ENCODE measurements around the gene HMGA1. TPM values are rescaled to one million over a fixed set of nuclear protein-coding genes. Genes with fewer than 3 reads are reported as not detected.
A peak's percentile ranks its signal among the peaks of the same experiment; 100 is the strongest.

The HMGA1 gene
- total RNA-seq, 1 donor from 2014 or later, result 355 TPM

DNA sequence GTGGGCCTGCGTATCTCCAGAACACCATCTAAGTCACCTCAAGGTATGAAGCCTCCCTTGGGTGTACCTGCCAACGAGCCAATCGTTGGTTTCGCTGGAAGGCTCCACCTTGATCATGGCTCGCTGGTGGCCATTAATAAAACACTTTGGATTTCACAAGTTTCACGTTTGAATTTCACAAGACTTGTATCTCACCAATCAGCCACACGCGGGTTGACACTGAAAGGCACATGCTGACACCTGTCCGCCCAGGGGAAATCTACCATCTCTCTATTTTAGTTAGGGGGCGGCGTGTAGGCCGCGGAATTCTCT, 586 bp upstream of the HMGA1 start:
- TF ChIP-seq, protein P1, sequence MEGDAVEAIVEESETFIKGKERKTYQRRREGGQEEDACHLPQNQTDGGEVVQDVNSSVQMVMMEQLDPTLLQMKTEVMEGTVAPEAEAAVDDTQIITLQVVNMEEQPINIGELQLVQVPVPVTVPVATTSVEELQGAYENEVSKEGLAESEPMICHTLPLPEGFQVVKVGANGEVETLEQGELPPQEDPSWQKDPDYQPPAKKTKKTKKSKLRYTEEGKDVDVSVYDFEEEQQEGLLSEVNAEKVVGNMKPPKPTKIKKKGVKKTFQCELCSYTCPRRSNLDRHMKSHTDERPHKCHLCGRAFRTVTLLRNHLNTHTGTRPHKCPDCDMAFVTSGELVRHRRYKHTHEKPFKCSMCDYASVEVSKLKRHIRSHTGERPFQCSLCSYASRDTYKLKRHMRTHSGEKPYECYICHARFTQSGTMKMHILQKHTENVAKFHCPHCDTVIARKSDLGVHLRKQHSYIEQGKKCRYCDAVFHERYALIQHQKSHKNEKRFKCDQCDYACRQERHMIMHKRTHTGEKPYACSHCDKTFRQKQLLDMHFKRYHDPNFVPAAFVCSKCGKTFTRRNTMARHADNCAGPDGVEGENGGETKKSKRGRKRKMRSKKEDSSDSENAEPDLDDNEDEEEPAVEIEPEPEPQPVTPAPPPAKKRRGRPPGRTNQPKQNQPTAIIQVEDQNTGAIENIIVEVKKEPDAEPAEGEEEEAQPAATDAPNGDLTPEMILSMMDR (conservative IDR thresholded peaks at IDR 0.05), result no peak
- Mint-ChIP-seq H3K4me1 (ENCODE audit: unreplicated experiment) (peaks cover 21% of the 10 kb centered on the region), H3K9me3 (no peaks in the 10 kb centered on the region), H3K27ac (peak overlapping the region; percentile 99), H3K27me3 (no peaks in the 10 kb centered on the region), H3K36me3 (peaks cover 3% of the 10 kb centered on the region), H3K4me3 (peak overlapping the region; percentile 88)
- DNase-seq (ENCODE audit: extremely low spot score, unreplicated experiment), result no peak

DNA sequence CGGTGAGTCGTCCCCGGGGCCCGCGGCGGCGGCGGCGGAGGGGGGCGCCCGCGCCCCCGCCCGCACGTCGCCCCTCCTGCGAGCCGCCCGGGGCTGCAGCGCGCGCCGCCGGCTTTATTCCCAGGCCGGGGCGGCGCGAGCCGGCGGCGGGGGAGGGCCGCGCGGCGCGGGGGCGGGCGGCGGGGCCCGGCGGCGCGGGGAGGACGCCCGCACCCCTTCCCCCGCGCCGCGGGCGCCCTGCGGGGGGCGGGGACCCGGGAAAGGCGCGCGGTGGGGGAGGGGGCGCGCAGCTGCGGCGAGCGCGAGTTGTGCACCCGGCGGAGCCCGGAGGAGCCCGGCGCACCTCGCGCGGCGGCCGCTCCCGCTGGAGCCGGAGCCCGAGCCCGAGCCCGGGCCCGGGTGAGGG, 646 bp downstream of the HMGA1 start:
- no peaks in the 10 kb centered on the region for H3K27me3 Mint-ChIP-seq
- no peak overlapping the region for H3K27ac Mint-ChIP-seq
- peak overlapping the region; percentile 88 for H3K4me3 Mint-ChIP-seq
- no peak for DNase-seq (ENCODE audit: extremely low spot score, unreplicated experiment)
- peaks cover 26% of the 10 kb centered on the region for H3K4me1 Mint-ChIP-seq (ENCODE audit: unreplicated experiment)
- no peaks in the 10 kb centered on the region for H3K9me3 Mint-ChIP-seq
- H3K36me3 Mint-ChIP-seq, result peaks cover 5% of the 10 kb centered on the region
- TF ChIP-seq, protein P1 (conservative IDR thresholded peaks at IDR 0.05), result no peak

DNA sequence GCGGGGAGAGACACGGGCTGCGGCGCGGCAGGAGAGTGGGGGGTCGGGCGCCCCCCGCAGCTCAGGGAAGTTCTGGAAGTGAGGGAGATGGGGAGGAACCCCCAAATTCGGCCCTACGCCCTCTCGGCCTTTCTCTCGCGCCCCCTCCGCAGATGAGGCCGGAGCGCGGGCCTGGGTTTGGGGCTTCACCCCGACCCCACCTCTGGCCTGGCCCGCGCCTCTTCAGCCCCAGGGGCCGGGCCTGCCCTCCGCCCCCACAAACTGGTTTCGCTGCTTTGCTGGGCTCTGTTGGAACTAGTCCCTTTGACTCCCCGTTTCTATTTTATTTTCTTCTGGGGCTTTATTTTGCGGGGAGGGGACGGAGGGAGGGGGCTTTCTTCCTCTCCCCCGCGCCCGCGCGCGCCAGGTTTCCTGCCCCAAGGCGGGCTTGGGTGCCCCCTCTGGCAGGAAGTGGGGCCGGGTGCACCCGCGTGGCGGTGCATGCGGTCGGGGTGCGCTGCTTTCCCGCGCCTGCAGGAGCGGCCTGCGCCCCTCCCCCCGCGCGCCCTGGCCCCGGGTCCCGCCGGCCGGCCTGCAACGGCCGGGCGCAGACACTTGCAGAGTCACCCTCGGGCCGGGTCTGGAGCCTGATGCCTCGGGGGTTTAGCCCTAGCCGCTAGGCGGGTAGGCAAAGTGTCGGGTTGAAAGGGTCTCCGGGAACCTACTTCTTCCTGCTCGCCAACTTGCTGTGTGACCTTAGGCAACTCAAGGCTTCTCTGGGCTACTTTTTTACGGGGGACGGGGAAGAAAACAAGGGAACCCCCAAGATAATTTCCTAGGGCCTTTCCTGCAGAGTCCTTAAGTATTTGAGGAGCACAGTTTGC, 1.3 kb downstream of the HMGA1 start:
- Mint-ChIP-seq H3K4me1 (ENCODE audit: unreplicated experiment) (peaks cover 28% of the 10 kb centered on the region), H3K4me3 (peak overlapping the region; percentile 89)
- TF ChIP-seq, protein P1 (conservative IDR thresholded peaks at IDR 0.05), result peak; percentile 65

DNA sequence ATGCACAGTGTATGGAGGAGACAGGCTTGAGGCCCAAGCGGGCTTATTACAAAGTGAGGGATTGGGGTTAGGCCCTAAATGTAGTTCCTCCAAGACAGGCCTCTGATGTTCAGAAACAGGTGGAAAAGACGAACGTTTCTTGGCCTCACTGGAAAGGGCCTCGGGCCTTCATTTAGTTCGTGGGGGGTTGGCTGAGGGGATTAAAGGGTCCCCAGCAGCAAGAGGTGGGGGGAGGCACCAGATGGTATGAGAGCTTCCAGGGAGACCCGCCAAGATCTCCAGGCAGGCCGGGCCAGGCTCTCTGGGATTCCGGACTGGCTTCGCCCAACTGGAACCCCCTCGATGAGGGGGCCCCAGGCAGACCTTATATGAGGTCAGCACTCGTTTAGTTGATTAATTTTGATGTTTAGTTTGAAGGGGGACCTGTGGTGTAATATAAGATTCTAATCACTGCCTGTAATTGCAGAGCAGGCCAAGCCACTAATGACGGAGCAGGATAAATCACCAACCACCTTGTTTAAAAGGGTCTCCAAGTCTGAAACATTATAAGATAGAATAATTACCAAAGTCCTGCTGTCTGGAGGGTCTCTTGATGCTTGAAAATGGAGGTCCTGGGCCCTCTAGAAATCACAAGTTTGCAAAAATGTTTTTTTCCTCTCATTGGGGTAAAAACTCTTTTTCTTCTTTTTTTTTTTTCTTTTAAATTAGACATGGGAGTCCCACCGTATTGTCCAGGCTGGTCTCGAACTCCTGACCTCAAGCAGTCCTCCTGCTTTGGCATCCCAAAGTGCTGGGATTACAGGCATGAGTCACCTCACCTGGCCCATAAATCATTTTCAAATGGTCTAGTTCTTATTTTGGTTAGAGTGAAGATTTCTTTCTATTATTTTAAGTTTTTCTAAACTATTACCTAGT, 2.2 kb downstream of the HMGA1 start:
- H3K27ac Mint-ChIP-seq, result peak overlapping the region; percentile 85

More for the DNA sequence above, 1.3 kb downstream of the HMGA1 start:
- DNase-seq (ENCODE audit: extremely low spot score, unreplicated experiment), result no peak
- Mint-ChIP-seq H3K27me3 (no peaks in the 10 kb centered on the region), H3K27ac (peak overlapping the region; percentile 85), H3K36me3 (peaks cover 7% of the 10 kb centered on the region), H3K9me3 (no peaks in the 10 kb centered on the region)

DNA sequence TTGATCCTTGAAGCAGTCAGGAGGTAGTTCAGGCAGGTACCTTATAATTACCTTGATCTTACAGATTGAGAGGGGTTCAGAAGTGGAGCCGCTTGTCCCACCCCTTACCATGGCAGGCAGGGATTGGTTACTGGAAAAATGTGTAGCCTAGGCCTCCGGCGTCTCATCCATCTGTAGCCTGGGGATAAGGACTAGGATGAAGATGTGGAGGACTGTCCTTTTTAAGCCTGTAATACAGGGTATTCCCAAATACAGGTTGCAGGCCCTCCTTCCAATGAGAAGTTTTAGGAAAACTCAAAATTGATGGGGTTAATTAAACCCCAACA, 2.8 kb downstream of the HMGA1 start:
- H3K27me3 Mint-ChIP-seq, result no peaks in the 10 kb centered on the region
- DNase-seq (ENCODE audit: extremely low spot score, unreplicated experiment), result no peak
- H3K4me3 Mint-ChIP-seq, result peak overlapping the region; percentile 48
- peaks cover 8% of the 10 kb centered on the region for H3K36me3 Mint-ChIP-seq
- H3K9me3 Mint-ChIP-seq, result no peaks in the 10 kb centered on the region
- H3K27ac Mint-ChIP-seq, result peak overlapping the region; percentile 85
- TF ChIP-seq, protein P1 (conservative IDR thresholded peaks at IDR 0.05), result no peak
- H3K4me1 Mint-ChIP-seq (ENCODE audit: unreplicated experiment), result peaks cover 17% of the 10 kb centered on the region

More for the DNA sequence above, 2.2 kb downstream of the HMGA1 start:
- Mint-ChIP-seq H3K36me3 (peaks cover 8% of the 10 kb centered on the region), H3K4me1 (ENCODE audit: unreplicated experiment) (peaks cover 23% of the 10 kb centered on the region), H3K27me3 (no peaks in the 10 kb centered on the region), H3K4me3 (peak overlapping the region; percentile 89), H3K9me3 (no peaks in the 10 kb centered on the region)
- no peak for DNase-seq (ENCODE audit: extremely low spot score, unreplicated experiment)
- TF ChIP-seq, protein P1 (conservative IDR thresholded peaks at IDR 0.05), result no peak
